Osteoblast (primary cell): ENCODE measurements around the gene GRIN2C. TPM values are rescaled to one million over a fixed set of nuclear protein-coding genes. Genes with fewer than 3 reads are reported as not detected.
"Not testable (repeated sequence)": the region's sequence is repeated elsewhere in the genome, so short reads cannot be mapped to it uniquely, and the experiment has no call there.

Source experiments
- DNase-seq: peaks from one replicate; pipeline ENCODE4 v3.0.0; 2011; ENCODE audit warnings: low spot score, mixed read lengths; ENCODE audit not compliant: insufficient read length; ENCODE audit errors: missing footprints
- H2AFZ ChIP-seq: 2 replicates; pipeline ENCODE4 v1.6.0; 2011; ENCODE audit warnings: mild to moderate bottlenecking, low read length
- H3K27ac ChIP-seq: 2 replicates; pipeline ENCODE4 v1.5.1; 2011; ENCODE audit warnings: mild to moderate bottlenecking, low read depth, low read length, moderate library complexity
- H3K27me3 ChIP-seq: 2 replicates; pipeline ENCODE4 v1.6.0; 2012; ENCODE audit warnings: mild to moderate bottlenecking, control low read depth, inconsistent platforms, low read length, moderate library complexity; ENCODE audit not compliant: insufficient read depth
- H3K36me3 ChIP-seq: 2 replicates; pipeline ENCODE4 v1.5.1; 2011; ENCODE audit warnings: mild to moderate bottlenecking, low read length, control low read depth, moderate library complexity; ENCODE audit not compliant: insufficient read depth
- H3K4me1 ChIP-seq: 2 replicates; pipeline ENCODE4 v1.5.1; 2011; ENCODE audit warnings: mild to moderate bottlenecking, low read length, control low read depth, moderate library complexity; ENCODE audit not compliant: insufficient read depth
- H3K4me2 ChIP-seq: 2 replicates; pipeline ENCODE4 v1.6.0; 2011; ENCODE audit warnings: mild to moderate bottlenecking, low read length; ENCODE audit not compliant: insufficient read depth
- H3K4me3 ChIP-seq: fragments of 200-600 bp; sonication (generic); 3 replicates; pipeline ENCODE4 v1.5.1; 2012; ENCODE audit warnings: mild to moderate bottlenecking, low read length, inconsistent platforms; ENCODE audit not compliant: insufficient read depth
- H3K79me2 ChIP-seq: 2 replicates; pipeline ENCODE4 v1.6.0; 2012; ENCODE audit warnings: mild to moderate bottlenecking, low read length, control low read depth, inconsistent platforms; ENCODE audit not compliant: insufficient read depth
- H3K9me3 ChIP-seq: 2 replicates; pipeline ENCODE4 v1.5.1; 2011; ENCODE audit warnings: low read depth, low read length, control low read depth
- H4K20me1 ChIP-seq: 2 replicates; pipeline ENCODE4 v1.6.0; 2012; ENCODE audit warnings: mild to moderate bottlenecking, low read length, control low read depth; ENCODE audit not compliant: insufficient read depth
- CTCF ChIP-seq: IDR thresholded peaks from 2 replicates; pipeline ENCODE4 v1.5.1; 2011; ENCODE audit warnings: mild to moderate bottlenecking, low read depth, low read length, moderate library complexity; ENCODE audit errors: extremely low read depth
- total RNA-seq: library from RNA; depleted of rRNA; stranded (reverse); fragments of >200 nt; gene quantifications from 2 replicates; pipeline ENCODE4 v1.2.3, GENCODE V29; 2012

Gene GRIN2C
- total RNA-seq, 1 donor: 0.72 TPM

- H3K4me2 ChIP-seq: no peak overlapping the region
- DNase-seq: peak; percentile 95
- TF ChIP-seq CTCF: no peak
- H3K27ac ChIP-seq: no peak overlapping the region
- H3K36me3 ChIP-seq: no peaks in the 10 kb centered on the region
- H3K4me1 ChIP-seq: peaks cover 26% of the 10 kb centered on the region
- H3K9me3 ChIP-seq: no peaks in the 10 kb centered on the region
- peaks cover 4% of the 10 kb centered on the region for H4K20me1 ChIP-seq
- H3K79me2 ChIP-seq: peaks cover 12% of the 10 kb centered on the region
- H3K4me3 ChIP-seq: no peak overlapping the region
- no peak overlapping the region for H2AFZ ChIP-seq
- no peaks in the 10 kb centered on the region for H3K27me3 ChIP-seq
Observed at GRCh38 chr17:74870512-74870911, 10.8 kb upstream of the GRIN2C start.

- H3K4me3 ChIP-seq, H4K20me1 ChIP-seq, H3K4me2 ChIP-seq, H3K27ac ChIP-seq, H2AFZ ChIP-seq, H3K27me3 ChIP-seq, H3K9me3 ChIP-seq, H3K36me3 ChIP-seq, DNase-seq: not testable (repeated sequence)
- Histone ChIP-seq H3K4me1 (peaks cover 26% of the 10 kb centered on the region), H3K79me2 (peaks cover 12% of the 10 kb centered on the region)
Observed at GRCh38 chr17:74870028-74870427, 10.3 kb upstream of the GRIN2C start.

- DNase-seq: no peak
- peaks cover 22% of the 10 kb centered on the region for H3K4me1 ChIP-seq
- no peak overlapping the region for H3K4me2 ChIP-seq
- H3K36me3 ChIP-seq: no peaks in the 10 kb centered on the region
- H3K27ac ChIP-seq: no peak overlapping the region
- TF ChIP-seq CTCF: no peak
- H3K9me3 ChIP-seq: no peaks in the 10 kb centered on the region
- no peaks in the 10 kb centered on the region for H3K27me3 ChIP-seq
- no peak overlapping the region for H2AFZ ChIP-seq
- H4K20me1 ChIP-seq: peaks cover 4% of the 10 kb centered on the region
- peaks cover 12% of the 10 kb centered on the region for H3K79me2 ChIP-seq
- no peak overlapping the region for H3K4me3 ChIP-seq
Observed at GRCh38 chr17:74868908-74869255, 9.2 kb upstream of the GRIN2C start.

DNA sequence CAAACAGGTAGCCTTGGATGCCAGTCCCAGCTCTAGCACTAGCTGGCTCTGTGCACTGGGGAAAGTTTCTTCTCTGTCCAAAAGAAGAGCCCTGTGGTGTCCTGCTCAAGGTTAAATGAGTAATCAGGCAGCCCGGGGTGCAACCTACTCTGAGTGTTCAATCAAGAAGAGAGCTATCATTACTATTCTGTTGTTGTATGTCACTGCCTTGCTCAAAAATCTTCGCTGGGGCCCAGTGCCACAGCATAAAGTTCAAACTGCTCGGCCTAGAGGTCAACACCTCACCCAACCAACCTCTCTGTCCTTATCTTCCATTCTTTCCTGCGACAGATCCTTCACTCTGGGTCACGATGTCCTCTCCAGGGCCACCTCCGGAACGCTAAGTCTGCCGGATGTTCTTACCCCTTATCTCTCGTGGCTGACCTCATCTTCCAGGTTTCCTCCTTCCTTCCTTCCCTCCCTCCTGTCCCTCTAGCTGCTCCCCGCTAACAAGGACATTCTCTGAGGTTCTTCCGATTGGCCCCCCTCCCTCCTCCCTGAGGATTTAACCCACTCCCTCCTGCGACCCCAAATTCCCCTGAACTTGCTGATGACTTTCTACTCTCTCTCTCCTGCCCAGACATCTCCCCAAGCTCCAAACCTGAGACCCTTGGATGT is 8.7 kb upstream of the GRIN2C start:
- Histone ChIP-seq H4K20me1 (peaks cover 4% of the 10 kb centered on the region), H3K36me3 (no peaks in the 10 kb centered on the region), H3K27ac (no peak overlapping the region), H3K4me3 (no peak overlapping the region), H3K4me2 (no peak overlapping the region), H3K4me1 (peaks cover 18% of the 10 kb centered on the region), H3K9me3 (no peaks in the 10 kb centered on the region), H2AFZ (no peak overlapping the region), H3K79me2 (peaks cover 12% of the 10 kb centered on the region), H3K27me3 (no peaks in the 10 kb centered on the region)
- no peak for TF ChIP-seq CTCF
- DNase-seq: no peak
